Stimulated activated CD4-positive, alpha-beta T cell treated with anti-CD3 and anti-CD28 coated beads, TNF-alpha, amount 100 ng/mL, for 48 hours (primary cell): ENCODE results near the gene NUDT9.
A peak's percentile ranks its signal among the peaks of the same experiment; 100 is the strongest.
"Not testable (repeated sequence)": the region's sequence is repeated elsewhere in the genome, so short reads cannot be mapped to it uniquely, and the experiment has no call there.

Source experiments
- DNase-seq, 3 donors: peaks; one replicate each; pipeline ENCODE4 v3.0.0-alpha.2; 2020; ENCODE audit warnings: low read depth in 3 of 3

NUDT9 gene

GRCh38 chr4:87422104-87423052, at the start of gene NUDT9:
NUDT9 (plus strand) TSS chr4:87422573; CDS start chr4:87422906, 333 bp downstream.
- DNase-seq: peak; percentile 67 to 78 (median 77)

- DNase-seq: no peak
Observed at GRCh38 chr4:87375719-87376291, 46.6 kb upstream of the NUDT9 start.

GRCh38 chr4:87377816-87378215, 44.6 kb upstream of the NUDT9 start:
- no peak for DNase-seq

GRCh38 chr4:87382116-87382515, 40.3 kb upstream of the NUDT9 start:
- DNase-seq: no peak

- no peak for DNase-seq
Observed at GRCh38 chr4:87382931-87383330, 39.4 kb upstream of the NUDT9 start.

- not testable (repeated sequence) for DNase-seq
Observed at GRCh38 chr4:87384466-87385132, 37.8 kb upstream of the NUDT9 start.

GRCh38 chr4:87387237-87387636, 35.1 kb upstream of the NUDT9 start:
- no peak for DNase-seq

- DNase-seq: no peak
Observed at GRCh38 chr4:87388901-87389300, 33.5 kb upstream of the NUDT9 start.

GRCh38 chr4:87390055-87390454, 32.3 kb upstream of the NUDT9 start:
- not testable (repeated sequence) for DNase-seq

GRCh38 chr4:87390551-87390890, 31.9 kb upstream of the NUDT9 start:
- DNase-seq: no peak

GRCh38 chr4:87390891-87391575, 31.3 kb upstream of the NUDT9 start, which contains the start of gene HSD17B11:
HSD17B11 (minus strand) TSS chr4:87391188; CDS start chr4:87391070, 118 bp downstream.
- DNase-seq: peak; percentile 59 to 70 (median 62)

- DNase-seq: no peak
Observed at GRCh38 chr4:87391576-87392054, 30.8 kb upstream of the NUDT9 start.

GRCh38 chr4:87392183-87392582, 30.2 kb upstream of the NUDT9 start:
- no peak for DNase-seq

- not testable (repeated sequence) for DNase-seq
Observed at GRCh38 chr4:87395073-87395472, 27.3 kb upstream of the NUDT9 start.

GRCh38 chr4:87395851-87396250, 26.5 kb upstream of the NUDT9 start:
- DNase-seq: not testable (repeated sequence)

GRCh38 chr4:87399148-87399547, 23.2 kb upstream of the NUDT9 start:
- DNase-seq: no peak

- no peak for DNase-seq
Observed at GRCh38 chr4:87399954-87400353, 22.4 kb upstream of the NUDT9 start.

- not testable (repeated sequence) for DNase-seq
Observed at GRCh38 chr4:87403732-87404131, 18.6 kb upstream of the NUDT9 start.

GRCh38 chr4:87405211-87405820, 17.1 kb upstream of the NUDT9 start:
- DNase-seq: no peak

GRCh38 chr4:87406462-87406861, 15.9 kb upstream of the NUDT9 start:
- DNase-seq: no peak

- not testable (repeated sequence) for DNase-seq
Observed at GRCh38 chr4:87406902-87407301, 15.5 kb upstream of the NUDT9 start.
